HG03469 (cell line): ENCODE measurements around the gene YES1.
"Not testable (repeated sequence)": the region's sequence is repeated elsewhere in the genome, so short reads cannot be mapped to it uniquely, and the experiment has no call there.

Source experiments
- ATAC-seq: cut with Tn5 transposase; IDR thresholded peaks from one replicate; pipeline ENCODE4 v1.9.1; 2021; ENCODE audit warnings: mild to moderate bottlenecking, moderate library complexity, moderate number of reproducible peaks; ENCODE audit not compliant: unreplicated experiment

YES1 gene

DNA sequence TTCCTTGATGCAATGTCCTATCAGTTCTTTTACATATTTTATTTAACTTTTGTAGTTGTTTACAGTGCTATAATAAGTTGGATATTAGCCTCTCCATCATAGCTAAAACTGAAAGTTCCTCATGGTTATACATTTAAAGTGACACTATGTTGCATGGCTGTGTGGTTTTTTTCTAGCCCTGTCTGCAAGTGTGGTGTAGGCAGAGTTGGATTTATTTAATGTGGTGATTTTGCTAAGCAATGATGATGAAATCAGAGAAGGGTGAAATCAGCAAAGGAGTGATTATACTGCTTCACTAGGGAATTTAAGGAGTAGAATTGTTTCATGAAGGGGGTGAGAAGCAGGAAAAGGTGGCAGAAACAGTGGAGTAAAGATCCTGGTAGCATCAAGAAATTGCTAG lies 81.3 kb downstream of the YES1 start:
- no peak for ATAC-seq

DNA sequence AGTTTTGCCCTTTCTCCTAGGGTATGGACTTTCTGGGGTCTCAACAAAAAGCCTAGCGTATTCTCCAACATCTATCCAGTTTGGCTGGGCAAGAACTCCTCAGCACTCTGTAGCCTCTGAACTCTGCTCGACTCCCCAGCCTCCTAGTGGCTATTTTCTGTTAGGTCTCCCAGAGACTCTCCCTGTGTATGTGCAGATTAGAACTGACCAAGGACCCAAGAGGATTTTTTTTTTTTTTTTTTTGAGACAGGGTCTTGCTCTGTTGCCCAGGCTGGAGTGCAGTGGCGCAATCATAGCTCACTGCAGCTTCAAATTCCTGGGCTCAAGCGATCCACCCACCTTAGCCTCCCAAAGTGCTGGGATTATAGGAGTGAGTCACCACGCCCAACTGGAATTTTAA lies 81.9 kb downstream of the YES1 start:
- ATAC-seq: not testable (repeated sequence)

DNA sequence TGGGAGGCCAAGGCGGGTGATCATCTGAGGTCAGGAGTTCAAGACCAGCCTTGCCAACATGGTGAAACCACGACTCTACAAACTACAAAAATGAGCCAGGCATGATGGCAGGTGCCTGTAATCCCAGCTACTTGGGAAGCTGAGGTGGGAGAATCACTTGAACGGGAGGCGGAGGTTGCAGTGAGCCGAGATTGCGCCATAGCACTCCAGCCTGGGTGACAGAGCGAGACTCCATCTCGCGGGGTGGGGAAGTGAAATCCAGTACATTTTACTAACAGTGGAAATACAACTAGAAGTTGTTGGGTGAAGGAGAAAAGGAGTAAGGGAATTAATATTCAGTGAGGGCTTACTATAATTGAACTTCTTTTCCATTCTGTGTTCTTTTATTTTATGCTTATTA lies 86.4 kb downstream of the YES1 start:
- no peak for ATAC-seq

DNA sequence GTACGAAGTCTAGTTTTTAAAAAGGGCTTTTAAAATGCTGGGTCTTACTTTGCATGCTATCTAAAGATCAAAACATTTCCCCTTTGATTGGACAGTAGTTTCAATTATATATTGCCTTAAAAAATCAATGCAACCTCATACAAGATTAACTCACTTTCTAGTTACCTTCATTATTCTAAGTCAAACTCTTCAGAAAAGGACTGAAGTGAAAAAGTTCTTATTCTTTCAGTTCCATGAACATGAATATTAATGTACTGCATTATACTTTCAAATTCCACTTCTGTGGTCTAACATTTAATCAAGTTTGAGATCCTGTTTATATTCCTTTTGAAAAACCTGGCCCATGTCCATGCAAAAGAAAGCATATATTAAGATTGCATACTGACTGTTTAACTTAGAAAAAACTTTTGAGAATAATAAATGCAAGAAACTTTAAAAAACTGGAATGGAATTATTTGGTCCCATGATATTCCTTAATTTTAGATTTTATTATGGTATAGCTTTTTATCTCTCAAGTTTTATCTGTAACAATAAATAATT lies 88.4 kb downstream of the YES1 start:
- no peak for ATAC-seq

DNA sequence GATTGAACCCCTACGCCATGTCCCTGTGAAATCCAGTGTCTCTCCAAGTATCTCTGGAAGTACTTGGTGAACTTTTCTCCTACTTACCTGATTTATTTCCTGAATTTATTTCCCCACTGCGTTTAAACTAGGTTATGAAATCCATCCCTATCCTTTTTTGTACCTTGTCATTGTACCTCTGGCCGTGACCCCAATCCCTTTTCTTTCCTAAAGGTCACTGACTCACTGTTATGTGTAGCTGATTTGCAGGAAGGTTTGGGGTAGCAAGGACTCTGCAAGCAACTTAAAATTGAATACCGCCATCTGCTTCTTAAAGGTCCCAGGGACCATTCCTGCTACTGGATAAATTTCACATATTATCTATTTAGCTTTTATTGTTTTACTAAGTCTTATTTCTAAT lies 95.0 kb downstream of the YES1 start:
- no peak for ATAC-seq

DNA sequence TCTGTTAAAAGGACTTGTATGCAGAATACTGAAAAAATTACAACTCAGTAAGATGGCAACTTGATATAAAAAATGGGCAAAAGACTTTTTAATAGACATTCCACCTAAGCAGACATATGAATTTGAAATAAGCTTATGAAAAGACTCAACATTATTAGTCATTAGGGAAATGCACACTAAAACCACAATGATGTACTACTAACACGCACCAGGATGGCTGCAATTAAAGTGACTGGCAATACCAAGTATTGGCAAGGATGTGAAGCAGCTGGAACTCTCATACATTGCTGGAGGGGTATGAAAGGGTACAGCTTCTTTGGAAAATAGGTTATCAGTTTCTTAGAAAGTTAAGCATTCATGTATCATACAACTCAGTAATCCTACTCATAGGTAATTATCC lies 96.4 kb downstream of the YES1 start:
- no peak for ATAC-seq

DNA sequence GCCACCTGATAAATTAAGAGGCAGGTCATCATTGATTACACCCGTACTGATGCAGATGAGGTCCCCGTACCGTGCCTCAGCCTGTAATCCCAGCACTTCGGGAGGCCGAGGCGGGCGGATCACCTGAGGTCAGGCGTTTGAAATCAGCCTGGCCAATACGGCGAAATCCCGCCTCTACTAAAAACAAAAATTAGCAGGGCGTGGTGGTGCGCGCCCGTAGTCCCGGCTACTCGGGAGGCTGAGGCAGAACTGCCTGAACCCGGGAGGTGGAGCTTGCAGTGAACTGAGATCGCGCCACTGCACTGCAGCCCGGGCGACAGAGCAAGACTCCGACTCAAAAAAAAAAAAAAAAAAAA lies 98.9 kb downstream of the YES1 start:
- ATAC-seq: no peak

DNA sequence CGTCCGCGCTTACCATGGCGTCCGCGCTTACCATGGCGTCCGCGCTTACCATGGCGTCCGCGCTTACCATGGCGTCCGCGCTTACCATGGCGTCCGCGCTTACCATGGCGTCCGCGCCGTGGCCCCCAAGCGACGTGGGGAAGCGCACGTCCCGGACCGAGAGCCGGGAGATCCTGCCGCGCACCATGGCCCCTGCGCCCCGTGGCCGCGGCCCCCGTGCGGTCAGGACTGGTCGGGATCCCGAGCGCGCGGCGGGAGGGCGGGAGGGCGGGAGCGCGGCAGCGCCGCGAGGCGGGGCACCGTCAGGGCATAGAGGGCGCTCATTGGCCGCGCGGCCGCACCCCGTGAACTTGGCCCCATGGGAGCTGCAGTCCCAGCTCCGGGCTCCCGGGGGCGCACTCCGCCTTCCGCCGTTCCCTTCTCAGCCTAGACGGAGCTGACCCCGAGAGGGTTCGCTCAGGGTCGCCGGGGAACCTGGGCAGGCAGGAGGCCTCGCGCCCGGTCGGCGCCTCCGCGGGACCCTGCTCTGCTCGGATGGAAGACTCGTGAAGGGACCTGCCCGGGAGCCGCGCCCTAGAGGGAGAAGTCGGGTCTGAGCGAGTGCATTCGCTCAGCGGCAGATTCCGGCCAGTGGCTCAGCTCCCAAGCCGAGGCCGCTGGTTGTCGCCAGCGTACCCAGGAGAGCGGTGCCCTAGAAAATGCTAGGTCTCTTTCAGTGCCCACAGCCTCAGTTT lies 99.5 kb downstream of the YES1 start, which contains the start of gene ENOSF1:
Gene ENOSF1, minus strand, starts transcription at position 230 of the 734 bp plus-strand sequence. Its CDS starts 43 bp downstream, at position 187.
- peak; percentile 69 for ATAC-seq

DNA sequence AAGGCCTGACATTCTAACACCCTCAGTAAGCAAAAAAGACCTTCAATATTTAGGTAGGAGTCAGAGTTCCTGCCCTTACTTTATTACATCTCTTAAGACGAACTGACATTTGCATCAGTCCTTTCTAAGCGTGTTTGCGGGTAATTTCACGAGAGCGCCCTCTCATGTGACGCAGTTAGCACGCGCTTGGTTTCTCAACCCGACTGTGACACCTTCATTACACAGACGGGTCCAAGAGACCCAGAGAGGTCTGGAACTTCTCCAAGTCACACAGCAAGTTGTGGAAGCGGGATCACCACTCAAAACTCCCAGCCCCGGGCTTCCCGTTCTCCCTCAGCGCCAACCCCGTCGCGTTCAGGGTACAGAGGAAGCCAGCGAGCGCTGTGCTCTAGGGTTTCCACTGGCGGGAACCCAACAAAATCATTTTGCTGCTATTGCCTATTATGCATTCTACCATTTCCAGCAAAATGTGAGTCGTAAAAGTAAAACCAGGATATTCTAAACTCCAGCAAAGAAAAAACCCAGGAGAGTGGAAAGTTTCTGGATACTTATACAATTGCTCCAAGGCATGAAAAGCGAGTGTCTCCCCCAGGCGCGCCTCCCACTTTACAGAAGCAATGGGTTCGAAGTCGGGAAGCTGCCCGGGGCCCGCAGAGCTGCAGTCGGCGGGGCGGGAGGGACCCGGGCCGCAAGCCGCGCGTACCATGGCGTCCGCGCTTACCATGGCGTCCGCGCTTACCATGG lies 100.2 kb downstream of the YES1 start:
- ATAC-seq: peak; percentile 50

DNA sequence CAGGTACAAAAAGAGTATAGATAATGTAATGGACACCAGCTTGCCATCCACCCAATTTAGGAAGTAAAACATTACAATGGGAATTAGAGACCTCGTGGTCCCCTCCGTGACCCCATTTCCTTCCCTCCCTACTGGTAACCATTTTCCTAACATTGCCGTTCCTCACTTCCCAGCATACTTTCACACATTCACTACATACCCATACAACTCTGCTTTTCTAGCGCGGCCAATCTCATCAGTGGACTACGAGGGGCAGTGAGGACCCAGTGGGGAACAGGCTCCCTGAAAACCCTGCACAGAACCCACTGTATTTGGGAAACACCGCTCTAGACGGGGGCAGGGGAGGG lies 100.8 kb downstream of the YES1 start:
- no peak for ATAC-seq

DNA sequence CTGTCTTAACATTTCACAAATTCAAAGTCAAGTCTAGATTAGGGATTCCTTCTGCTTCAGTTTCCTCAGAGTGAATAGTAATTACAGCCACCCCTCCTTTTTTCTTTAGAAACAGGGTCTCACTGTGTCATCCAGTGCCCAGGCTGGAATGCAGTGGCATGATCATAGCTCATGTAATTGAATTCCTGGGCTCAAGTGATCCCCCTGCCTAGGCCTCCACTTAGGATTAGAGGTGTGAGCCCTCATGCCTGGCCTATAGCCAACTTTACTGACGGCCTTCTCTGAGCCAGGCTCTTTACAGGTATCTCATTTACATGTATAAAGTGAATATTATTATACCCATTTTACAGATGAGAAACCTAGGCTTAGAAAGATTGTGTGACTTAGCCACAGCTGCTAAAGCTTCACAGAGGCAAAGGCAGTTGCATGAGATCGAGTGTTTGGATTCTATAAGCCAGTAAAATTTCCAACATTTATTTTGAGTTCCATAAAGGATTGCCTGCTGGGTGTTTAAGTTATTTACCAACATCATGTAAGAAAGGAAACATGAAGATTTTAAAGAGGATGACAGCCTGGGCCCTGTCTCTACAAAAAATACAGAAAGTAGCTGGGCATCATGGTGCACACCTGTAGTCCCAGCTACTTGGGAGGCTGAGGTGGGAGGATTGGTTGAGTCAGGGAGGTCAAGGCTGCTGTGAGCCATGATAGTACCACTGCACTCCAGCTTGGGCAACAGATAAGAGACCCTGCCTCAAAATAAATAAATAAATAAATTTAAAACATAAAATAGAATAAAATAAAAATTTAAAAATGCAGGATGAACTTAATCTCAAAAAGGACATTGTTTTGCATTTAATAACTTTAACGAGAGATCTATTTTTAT lies 101.4 kb downstream of the YES1 start:
- no peak for ATAC-seq

DNA sequence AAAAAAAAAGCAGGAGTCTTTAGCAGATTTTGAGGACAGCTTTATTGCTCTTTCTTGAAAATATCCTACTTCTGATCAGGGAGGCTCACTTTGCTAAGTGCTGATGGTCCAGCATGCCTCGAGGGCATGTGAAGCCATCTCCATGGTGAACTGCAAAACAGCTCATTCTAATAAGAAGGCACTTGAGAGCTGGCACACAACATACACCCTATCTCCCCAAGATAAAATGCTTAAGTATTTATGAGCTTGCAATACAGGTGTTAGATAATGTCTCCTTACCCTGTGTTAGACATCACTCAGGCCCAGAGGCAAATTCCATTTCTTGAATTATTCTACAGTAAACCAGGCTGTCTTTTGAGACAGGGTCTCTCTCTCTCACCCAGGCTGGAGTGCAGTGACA lies 102.3 kb downstream of the YES1 start:
- no peak for ATAC-seq

DNA sequence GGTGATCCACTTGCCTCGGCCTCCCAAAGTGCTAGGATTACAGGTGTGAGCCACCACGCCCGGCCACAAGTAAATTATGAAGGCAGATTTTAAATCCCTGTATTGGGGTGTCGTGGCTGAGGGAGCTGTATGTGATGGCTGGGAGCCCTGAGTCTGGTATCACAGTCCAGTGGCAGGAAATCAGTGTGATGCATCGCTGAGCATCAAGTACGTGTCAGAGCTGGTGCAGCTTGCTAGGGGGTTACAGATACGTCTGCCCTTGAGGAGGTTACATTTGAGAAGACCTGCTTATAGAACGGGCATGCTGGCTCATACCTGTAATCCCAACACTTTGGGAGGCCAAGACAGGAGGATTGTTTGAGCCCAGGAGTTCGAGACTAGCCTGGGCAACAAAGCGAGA lies 103.9 kb downstream of the YES1 start:
- no peak for ATAC-seq

DNA sequence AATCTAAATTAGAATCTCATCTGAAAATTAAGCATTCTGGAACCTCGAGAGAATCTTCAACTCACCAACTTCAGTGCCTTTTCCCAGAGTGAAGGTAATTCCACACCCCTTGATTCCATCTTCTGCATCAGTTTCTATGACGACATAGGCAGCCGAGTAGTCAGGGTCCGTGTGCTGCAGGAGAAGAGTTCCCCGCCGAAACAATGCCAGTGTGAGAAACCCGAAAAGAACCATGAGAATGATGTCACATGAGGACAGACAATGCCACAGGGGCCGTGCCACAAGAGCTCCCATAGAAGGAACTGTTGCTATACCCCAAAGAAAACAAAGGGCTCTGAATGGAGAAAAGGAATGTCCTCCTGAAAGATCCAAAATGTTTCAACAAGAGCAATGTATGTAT lies 105.6 kb downstream of the YES1 start:
- no peak for ATAC-seq

DNA sequence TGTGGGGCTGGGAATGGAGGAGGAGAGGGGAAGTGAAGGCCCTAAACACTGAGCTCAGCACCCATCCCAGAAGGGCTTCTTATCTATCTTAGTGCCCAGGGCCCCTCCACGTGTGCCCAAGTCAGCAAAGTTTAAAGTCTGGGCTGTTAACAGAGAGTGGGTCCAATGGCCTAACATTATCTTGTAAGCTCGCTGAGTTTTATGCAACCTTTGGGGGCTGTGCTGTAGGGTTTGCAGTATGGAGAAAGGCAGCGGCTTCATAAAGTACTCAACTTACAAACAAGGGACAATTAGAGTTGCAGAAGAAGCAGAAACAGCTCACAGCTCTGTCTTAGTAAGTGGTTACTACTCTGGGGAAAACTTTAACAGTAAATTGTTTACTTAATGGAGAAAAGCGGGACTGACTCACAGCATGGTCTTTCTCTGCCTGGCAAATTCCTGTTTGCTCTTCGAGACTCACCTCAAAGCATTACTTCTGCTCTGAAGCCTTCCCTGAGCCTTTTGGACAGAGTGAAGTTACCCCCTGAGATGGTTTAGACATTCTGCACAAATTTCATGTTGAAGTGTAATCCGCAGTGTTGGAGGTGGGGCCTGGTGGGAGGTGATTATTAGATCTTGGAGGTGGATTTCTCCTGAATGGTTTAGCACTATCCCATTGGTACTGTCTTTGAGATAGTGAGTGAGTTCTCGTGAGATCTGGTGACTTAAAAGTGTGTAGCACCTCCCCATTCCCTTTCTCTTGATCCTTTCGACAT lies 108.7 kb downstream of the YES1 start:
- no peak for ATAC-seq

DNA sequence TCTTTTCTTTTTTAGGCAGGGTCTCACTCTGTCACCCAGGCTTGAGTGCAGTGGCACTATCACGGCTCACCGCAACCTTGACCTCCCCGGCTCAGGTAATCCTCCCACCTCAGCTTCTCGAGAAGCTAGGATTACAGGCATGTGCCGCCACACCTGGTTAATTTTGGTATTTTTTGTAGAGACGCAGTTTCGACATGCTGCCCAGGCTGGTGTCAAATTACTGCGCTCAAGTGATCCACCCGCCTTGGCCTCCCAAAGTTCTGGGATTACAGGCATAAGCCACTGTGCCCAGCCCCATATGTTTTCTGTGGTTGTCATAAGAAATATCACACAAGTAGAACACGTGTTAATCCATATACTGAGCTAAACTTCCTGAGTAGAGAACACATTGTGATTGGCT lies 114.2 kb downstream of the YES1 start:
- ATAC-seq: no peak

DNA sequence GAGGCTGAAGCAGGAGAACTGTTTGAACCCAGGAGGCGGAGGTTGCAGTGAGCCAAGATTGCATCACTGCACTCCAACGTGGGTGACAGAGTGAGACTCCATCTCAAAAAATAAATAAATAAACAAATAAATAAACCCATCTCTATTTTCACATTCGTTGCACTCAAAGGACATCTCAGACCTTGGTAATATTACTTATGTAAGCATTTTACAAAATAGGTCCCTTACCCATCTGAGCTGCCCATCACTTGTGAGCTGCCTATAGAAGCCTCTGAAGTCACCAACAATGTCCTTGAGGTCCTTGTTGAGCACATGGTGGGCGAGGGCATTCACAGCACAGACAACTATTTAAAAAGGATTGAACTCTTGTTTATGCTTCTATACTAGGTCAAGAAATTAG lies 115.0 kb downstream of the YES1 start:
- ATAC-seq: no peak

DNA sequence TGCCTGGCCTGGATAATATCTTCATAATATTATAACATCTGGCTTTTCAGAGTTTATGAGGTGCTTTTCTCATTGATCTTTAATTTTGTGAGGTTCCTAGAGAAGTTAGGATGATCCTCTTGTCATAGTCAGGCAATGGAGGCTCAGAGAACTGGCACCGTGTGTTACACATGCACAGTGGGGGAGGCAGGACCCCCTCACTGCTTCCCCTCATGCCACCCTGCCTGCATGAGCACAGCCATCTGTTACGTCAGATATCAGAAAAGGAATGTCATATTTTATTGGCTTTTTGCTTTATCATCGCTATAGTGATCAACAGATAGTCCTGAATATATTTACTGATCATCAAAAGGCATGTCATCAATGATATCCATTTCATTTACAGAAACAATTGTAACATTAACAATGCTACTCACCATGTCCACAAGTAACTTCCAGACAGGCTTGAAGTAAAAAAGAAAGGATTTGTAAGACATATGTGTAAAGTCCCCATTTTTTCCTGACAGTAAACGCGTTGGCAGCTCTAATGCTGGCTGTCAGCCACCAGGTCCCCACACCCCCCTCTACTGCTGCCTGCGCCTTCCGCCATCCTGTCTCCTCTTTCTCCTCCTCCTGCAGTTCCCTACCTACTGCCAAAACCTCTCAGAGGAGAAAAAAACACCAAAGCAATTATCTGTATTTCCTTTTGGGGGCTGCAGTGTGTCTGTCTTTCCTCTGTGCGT lies 118.4 kb downstream of the YES1 start:
- ATAC-seq: no peak

DNA sequence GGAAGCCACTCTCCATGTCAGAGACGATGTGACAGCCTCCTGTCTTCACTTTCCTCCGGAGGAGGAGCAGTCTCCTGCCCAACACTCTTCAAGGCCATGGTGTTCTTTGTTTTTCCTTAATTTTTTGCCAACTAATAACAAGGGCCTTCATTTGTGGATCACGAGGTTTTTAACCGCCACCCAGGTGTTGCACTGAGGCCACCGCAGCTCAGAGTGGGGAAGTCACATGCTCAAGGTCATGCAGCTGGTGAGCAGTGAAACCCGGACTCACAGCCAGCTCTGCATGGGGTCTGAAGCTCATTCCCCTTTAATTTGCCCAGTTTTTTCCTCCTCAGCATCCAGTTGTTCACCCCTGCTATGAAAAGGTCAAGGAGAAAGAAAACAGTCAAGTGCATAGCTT lies 119.2 kb downstream of the YES1 start:
- no peak for ATAC-seq

DNA sequence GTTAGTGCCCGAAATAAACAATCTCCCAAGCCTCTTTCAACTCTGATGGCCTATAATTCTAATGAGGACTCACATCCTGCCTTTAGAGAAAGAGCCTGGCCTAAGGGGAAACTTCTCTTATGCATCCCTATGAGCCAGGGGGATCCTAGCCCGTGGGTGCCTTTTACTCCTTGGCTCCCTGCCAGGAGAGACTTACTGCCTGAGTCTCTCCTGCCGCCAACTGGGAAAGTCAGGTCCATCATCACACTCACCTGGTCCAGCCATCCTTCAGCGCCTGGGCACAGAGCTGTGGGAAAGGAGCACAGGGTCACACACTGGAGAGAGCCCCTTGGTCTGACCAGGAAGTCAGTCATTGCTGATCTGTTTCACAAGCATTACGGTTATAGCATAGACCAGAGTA lies 123.7 kb downstream of the YES1 start:
- no peak for ATAC-seq
